ENCODE data around the gene TLR3.

DNA sequence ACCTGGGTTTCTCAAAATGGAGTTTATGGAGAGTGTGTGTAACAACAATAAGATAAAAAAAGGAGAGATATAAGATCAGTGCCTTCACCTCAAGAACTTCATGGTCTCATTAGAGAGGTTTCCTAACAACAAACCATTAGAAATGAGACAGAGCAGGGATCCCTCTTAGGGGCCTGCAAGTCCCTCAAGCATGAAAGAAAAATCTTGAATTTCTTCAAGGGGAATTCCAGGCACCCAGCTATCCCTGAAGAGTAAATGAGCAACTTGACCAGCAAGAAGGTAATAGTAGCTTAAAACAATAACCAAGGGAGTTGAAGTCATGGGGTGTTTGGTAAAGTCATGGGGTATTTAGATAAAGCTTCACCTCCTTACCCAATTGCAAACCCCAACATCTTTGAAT is 49.7 kb upstream of the TLR3 start:
- no peak for TF ChIP-seq CTCF (IDR thresholded peaks at IDR 0.05)
- TF ChIP-seq POLR2A (IDR thresholded peaks at IDR 0.05): no peak
